Activated CD4-positive, CD25-positive, alpha-beta regulatory T cell (primary cell): ENCODE measurements around the gene HOXA4.

Source experiments
- DNase-seq, 4 experiments: peaks; one replicate each; lab custom pipeline; 2025; lab: John Stamatoyannopoulos, UW

The HOXA4 gene

DNA sequence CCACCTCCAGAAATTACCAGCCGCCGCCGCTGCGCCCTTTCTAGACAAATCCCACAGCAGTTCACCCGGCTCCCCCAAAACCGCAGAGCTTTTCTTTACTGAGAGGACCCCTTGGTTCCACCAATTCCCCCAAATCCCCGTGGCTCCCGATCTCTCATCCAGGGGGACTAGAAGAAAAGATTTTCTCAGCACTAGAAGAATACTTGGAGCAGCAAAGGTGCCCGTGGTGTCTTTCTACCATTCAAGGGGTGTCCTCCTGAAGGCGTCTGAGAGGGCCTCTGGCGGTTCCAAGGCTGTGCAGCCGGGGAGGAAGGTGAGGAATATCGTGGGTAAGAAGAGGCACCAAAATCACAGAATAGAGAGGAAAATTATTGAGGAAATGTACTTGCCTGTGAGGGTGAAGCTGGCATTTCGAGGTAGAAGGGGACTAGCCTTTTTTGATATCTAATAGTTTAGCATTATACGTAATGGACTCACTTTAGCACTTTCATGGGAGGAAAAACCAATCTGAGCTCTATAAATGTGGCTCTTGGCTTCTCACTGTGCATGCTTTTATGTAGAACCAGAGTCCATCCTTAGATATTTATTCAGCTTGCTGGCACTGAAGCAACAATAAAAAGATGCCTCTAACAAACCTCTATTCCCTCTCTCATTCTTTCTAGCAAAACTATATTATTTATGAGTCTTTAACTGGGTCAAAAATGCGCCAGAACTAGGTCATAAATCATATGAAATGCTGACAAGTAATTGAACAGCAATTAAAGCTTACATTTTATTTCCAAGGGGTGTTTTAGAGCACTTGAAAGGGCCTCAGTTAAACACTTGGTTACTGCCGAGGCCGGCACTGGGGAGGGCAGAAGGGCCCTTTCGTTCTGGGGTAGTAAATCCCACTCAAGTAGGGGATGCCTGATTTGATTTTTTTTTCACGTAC lies 14.3 kb downstream of the HOXA4 start:
- no peak for DNase-seq

DNA sequence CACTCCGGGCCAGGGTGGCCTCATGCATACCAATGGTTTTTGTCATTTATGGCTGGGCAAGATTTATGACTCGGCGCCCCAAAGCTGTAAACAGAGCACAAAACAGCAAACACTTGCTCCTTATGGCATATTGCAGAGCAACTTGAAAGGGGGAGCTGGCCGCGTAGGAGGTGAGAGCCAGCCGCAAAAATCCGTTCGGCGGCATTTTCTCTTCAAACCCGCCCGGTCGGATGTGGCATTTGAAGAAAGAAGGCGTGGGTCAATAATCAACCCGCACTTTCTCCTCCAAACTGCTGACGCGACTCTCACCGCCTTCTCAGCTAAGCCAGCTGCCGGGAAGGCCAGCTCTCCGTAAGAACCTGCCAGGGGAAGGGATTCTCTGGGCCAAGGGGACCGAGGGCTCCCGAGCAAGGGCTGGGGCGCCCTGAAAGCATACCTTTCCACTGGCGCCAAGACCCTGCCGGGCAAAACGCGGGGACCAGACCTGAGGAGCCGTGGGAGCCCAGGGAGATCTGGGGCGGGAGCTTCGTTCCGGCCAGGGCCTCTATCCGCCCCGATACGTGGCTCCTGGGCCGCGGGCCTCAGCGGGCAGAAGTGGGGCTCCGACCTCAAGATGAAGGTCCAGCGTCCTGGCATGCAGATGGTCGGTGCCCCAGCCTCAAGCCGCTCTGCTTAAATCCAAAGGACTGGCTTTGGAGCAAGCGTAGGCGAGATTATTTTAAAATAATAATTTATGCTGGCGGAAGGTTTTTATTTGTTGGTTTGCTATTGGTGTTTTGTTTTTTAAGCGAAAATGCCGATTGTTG lies 15.1 kb downstream of the HOXA4 start:
- no peak for DNase-seq

DNA sequence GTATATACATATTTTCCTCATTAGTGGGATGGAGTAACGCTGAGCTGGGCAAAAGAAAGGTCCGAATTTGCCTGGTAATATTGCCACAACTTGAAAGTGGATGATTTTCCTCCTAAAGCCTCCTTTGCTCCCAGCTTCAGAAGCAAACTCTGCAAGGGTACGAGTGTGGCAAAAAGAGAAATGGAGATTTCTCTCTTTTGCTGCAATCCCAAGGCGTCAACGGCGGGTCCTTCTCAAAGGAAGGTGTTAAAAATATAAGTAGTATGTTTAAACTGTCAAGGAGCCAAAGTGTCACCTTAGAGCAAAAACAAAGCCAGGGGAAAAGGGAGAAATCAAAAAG lies 15.7 kb downstream of the HOXA4 start:
- no peak for DNase-seq

DNA sequence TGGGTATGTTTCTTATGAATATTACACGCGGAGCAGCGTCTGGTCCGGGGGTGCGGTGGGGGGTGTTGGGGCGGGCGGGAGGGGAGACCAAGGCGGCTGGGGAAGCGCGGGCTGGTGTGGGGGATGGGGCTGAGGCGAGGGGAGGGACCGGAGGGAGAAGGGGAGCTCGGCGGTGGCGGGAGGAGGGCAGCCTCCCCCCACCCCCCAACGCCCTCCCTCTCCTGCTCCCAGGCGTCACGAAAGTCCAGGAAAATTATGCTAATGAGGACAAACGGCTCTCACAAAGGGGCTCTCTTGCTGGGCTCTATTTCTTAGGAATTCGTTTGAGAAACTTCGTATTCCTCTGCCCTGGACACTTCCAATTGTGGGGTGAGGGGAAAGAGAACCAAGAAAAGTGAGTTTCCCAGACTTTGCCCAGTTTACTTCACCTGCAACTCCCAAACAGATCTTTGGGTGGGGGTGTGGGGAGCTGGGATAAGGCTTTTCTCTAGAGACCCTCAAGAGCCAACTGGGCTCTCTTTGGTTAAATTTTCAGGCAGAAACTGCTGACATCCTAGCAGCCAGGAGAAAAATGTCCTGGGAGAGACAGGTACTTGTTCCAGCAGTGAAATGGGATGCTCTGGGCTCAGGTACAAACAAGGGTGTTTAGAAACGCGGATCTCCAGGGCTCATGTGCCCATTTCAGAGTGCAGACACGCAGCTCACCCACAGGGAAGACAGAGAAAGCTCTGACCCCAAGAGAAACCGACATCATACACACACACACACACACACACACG lies 16.4 kb downstream of the HOXA4 start:
- DNase-seq, result no peak

DNA sequence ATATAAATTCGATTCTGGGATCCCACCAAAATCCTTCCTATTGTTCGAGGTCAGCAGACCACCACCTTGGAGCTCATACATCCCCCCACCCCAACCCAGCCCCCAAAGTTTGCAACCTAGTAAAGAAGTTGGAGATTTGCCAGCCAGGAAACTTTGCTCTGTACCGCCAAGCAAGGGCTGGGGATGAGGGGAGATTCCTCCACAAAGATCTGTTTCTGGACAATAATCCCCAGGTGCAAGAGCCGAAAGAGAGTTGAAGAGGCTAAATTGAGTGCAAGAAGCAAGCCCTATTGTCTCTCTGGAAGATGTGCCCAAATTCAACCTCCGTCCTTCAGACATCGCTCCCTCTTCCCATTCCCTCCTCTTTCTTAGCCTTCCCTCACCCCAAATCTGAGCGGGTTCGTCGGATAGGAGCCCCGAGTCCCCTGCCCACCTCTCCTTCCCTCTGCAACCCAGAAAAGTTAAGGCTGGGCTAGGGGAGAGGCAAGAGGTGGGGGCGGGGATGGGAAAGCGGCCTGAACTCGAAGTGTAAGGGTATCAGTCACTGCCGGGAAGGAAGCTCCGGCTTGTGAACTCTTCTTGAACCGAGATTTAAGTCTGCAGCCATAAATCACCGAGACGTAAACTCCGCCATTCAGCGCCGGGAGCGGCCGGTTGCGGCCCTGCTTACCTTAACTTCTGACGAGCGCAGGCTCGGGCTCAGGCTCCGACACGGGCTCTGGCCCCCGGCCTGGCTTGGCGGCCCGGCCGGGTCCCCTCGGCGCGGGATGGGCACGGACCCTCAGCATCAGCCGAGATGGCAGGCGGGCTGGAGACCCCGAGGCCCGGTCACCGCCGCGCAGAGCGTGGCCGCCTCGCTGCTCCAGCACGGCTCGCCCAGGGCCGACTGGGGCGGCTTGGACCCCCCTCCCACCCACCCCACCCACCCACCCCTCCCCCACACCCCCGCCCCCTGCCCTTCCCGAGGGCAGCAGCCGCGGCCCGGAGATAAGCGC lies 17.3 kb downstream of the HOXA4 start:
- no peak for DNase-seq

DNA sequence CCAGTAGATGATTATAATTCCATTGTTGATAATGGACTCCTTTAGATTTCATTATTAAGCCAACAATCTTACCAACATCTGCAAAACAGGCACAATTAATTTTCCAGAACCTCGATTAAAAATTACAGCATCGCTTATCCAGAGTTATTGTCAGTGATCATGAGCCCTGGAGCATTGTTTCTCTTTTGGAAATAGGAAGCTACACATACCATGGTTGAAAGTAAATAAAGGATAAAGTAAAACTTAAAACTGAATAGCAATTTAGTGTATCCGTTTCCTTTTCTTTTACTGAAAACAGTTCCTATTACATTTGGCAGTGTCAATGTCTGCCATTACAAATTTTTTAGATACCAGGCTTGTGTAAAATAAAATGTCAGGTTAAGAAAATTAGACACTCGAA lies 18.2 kb downstream of the HOXA4 start:
- no peak for DNase-seq

DNA sequence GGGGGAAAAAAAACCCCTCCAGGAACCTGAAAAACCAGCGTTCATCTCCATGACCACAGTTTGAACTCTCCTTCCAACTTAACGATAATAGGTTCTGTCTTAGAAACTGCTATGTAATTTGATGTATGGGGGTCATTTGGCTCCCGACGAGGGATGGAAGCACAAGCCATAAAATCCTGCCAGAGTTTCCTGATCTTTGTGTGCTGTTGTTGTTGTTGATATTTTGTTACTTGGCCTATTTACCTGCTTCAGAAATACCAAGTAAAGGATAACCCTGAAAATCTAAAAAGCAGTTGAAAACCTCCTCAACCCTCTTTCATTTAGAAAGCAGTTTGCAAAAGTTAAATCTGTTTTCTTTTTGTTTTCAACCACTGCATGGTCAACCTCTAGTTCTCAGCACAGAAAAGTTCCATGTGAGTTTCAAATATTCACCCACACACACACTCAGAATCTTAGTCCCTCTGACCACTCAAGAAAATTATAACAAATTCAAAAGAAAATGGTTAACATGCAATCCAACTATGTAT lies 18.7 kb downstream of the HOXA4 start:
- DNase-seq, result no peak

DNA sequence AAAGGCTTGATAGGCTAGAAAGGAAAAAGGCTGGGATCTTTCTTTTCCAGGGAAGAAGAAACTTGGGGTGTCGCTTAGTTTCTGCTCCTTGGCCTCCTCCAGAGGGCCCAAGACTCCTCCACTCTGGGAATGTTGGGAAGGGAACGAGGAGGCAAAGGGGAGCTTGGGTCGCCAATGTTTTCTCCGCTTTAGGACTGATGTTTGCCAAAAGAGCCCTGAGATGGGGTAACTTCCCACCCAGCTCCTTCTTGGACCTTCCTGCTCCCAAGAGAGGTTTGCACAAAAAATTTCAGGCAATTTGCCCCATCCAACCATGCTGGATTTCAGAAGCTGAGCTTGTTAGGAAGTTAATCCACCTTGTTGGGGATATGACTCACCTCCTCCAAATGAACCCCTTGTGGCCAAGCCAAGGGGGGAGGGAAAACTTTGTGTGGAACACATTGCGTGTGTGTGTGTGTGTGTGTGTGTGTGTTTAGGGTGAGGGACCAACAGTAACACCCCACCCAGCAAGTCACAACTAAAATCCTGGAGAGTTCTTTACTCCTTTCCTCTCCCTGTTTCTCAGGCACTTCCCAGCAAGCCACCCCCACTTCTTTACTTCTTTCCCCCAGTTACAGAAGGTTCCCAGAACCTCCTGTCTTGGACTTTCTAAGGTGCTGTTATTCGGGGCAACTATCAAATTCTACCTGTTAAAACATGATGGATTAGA lies 19.4 kb downstream of the HOXA4 start:
- DNase-seq, result no peak

DNA sequence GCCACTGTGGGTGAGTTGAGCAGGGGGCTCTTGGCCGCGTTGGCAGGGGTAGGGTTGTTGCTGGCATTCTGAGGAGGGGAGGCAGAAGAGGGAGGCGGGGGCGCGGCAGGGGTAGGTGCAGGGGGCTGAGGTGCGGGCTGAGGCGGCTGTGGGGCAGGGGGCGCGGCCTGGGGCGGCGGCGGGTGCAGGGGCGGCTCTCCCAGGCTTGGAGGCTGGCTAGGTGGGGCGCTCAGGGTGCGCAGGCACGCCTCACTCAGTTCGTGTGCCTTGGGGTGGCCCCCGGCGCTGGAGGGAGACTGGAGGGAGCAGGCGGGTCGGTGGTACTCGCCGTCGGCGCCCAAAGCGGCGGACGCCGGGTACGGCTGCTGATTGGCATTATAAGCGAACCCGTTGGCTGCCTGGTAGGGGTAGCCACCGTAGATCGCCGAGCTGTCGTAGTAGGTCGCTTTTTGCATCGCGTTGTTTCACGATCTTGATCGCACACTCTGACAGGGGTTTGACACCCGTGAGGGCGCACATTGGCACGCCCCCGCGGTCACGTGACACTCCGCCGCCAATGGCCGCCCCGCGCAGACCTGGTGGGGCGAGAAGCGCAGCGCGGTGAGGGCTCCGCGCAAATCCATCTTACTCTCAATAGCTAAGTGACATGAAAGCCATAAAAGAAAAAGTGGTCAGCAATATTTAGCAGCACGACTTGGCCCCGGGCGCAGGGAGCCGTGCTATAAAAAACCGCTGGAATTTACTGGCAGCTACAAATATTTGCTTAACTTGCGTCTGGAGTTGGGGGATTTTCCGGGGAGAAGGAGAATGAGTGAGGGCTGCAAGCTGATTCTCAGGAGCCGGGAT lies 20.1 kb downstream of the HOXA4 start:
- DNase-seq, result no peak

DNA sequence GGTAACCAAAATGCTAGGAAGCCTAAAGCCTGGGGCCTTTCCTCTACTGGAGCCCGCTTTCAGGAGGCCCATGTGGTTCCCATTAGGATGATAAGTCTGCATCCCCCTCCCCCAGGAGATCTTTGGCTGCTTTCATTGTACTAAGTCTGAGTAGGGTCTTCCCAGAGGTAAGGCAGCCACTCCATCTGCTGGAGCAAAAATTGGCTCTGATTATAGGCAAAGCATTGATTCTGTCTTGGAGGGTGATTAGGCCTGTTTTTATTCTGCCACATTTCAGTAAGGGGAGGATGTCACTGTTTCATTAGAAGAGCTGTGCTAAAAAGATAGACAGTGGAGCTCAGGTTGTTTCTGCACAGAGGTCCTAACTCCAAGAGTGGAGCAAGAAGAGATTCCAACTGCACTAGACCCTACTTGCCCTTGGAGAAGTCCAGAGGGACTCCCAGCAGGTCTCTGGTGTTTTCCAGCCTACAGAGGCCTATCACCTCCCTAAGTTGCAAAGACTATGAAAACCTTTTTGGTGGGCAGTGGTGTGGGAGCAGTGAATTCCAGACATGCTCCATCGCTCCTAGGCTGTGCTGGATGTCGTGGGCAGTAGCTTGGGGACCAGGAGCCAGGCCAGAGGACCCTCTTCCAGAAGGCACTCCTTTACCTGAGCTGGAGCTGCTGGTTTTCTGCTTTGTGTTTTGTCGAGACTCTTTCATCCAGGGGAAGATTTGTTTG lies 20.9 kb downstream of the HOXA4 start:
- DNase-seq, result no peak

DNA sequence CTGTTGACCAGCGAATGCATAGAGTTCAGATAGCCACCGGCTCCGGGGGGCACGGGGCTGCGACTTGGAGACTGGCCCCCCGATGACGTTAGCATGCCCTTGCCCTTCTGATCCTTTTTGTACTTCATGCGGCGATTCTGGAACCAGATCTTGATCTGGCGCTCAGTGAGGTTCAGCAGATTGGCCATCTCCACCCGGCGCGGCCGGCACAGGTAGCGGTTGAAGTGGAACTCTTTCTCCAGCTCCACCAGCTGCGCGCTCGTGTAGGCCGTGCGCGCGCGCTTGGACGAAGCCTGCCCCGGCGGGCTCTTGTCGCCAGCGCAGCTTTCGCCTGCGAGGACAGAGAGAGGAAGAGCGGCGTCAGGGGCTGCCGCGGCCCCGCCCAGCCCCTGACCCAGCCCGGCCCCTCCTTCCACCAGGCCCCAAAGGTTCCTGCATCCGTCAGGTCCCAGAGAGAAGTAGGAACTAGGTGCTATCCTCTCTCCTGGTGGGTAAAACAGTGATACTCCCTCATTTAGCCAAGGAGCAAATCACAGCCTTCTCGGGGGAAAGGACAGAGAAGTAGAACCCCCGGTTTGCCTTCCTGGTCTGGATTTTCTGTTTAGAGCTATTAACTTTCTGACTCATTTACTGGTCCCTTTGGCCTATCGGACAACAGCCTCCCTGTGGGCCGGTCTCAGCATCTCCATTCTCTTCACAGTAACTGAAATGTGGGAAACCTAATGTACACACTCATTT lies 22.0 kb downstream of the HOXA4 start:
- no peak for DNase-seq

DNA sequence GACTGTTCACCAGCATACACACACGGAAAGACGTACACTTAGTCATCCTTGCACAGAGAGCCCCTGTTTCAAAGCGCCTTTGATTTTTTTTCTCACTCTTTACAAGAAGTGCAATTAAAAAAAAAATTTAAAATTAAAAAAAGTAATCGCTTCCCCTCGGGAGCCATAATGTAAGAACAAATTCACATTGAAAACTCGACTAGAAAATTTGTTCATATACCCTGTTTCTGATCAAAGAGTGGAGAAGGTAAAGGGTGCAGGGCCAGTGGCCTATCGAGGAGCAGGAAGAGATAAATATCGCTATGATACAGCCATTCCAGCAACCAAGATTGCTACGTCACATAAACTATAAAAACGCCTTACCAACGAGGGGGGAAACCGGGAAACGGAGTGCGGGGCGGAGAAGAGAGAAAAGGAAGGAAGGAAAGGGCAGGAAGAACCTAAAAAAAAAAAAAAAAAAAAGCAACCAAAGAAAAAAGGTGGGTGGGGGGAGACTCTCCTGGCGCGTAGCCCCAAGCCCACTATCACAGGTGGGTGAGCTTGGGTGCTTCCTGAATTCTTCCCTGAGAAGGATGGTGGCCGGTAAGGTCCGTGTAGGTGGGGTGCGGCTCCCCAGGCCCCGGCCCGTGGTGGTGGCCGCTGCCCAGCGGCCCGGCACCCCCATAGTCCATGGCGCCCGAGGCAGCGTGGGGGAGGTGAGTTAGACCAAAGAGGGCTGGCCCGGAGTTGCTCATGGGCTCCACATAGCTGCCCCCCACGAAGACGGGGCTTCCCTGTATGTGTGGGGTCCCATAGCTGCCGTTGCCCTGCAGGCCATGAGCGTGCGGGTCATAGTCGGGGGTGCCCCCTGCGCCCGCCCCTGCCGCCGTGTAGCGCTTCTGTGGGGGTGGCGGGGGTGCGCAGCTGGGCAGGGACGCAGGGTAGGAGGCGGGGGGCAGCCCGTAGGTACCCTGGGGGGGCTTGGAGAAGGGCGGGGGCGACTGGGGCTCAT lies 22.9 kb downstream of the HOXA4 start:
- no peak for DNase-seq

DNA sequence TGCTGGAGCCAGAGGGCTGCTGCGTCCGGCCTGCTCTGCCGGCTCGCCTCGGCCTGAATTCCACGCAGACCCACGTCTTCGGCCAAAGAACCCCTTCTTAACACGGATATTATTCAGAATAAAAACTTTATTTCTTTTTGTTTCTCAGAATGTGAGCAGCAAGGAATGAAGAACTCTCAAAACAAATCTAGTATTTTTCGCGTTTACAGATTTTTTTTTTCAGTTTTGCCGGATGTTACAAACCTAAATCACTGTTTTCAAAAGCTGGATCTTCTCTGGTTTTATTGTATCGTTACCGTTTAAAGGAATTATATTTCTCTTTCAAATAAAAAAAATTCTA lies 23.7 kb downstream of the HOXA4 start:
- no peak for DNase-seq

DNA sequence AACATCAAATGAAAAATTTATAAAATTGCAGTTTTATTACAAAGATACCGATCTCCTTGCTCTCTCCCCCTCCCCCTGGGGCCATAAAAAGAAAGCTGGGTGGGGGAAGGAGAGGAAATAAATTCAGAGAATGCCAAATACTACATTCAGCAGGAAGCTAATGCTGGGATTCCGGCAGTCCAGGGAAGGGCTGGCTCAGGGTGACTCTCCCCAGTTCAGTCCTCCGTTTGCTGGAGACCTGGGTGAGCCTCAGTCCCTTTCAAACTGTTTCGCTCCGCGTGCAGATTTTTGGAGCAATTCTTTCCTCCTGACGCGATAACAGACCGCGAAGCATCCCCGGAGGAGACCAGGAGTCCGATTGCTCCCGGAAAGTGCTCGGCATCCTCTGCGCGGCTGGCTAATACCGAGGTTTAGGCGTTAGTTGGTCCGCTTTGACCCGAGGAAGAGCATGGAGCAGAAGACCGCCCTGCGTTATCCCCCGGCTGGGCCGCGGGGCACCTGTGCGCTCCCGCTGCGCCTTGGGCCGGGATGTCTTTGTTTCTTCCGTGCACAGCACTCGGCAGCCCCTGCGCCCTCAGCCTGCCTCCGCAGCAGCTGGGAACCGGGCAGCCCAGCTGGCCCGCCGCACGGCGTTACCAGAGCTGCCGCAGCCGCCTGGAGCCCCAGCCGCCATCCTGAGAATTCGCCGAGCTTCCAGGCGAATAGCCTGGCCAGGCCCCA lies 24.2 kb downstream of the HOXA4 start:
- DNase-seq, result no peak

DNA sequence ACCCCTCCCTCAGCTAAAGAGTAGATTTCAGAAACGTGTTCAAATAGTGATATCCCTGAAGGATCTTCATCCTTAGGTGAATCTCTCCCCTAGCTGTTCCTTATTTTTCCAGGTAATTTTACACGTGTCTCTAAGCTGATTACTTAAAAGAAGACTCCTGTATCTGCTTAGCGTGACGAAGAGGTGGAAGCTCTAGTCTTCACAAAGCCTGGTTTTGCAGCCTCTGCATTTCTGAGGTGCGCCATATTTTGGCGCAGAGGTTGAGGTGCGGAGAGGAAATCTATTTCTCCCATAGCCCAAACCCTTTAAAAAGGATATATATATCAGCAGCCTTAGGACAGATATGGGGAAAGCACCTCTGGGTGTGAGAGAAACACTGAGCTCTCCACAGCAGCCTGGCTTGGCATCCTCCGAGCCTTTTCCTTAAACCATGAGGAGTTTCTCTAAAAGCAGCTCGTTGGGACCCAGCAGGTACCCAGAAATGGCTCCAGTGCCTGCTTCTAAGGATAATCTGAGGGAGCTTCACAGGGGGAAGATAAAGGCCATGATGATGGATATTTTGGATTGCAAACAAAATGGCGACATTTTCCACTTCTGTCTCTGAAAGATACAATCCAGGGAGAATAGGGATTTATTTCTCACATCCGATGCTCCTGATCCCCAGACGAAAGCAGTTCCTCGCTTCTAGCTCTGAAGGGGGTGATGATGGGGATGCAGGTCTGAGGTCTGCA lies 25.1 kb downstream of the HOXA4 start:
- DNase-seq, result no peak
